ENCODE measurements around the gene HRG. TPM values are rescaled to one million over a fixed set of nuclear protein-coding genes. Genes with fewer than 3 reads are reported as not detected.

HRG gene
- total RNA-seq, 1 donor from 2014 or later: not detected

GRCh38 chr3:186719945-186720739 lies 54.3 kb downstream of the HRG start:
- FAIRE-seq: no peak
- DNase-seq (ENCODE audit: low spot score in 2 of 2): no peak

- DNase-seq (ENCODE audit: low spot score in 2 of 2) (no peak), FAIRE-seq (no peak)
Observed at GRCh38 chr3:186722457-186722856, 56.6 kb downstream of the HRG start.

GRCh38 chr3:186724911-186725310 lies 59.1 kb downstream of the HRG start:
- DNase-seq (ENCODE audit: low spot score in 2 of 2) (no peak), FAIRE-seq (no peak)

Small RNAs within 50 kb of the gene (small RNA-seq; reads per million reads assigned to genes)
- gene RF00017: not detected

Other genes with a start within 250 kb of the HRG start
- 1.6 TPM for gene CRYGS, start 121.6 kb upstream of the HRG start, total RNA-seq
- gene TBCCD1, start 98.7 kb upstream of the HRG start, total RNA-seq: 32.2 TPM
- gene DNAJB11, start 95.3 kb upstream of the HRG start, total RNA-seq: 31.4 TPM
- not detected for gene AHSG, start 53.0 kb upstream of the HRG start, total RNA-seq
- gene FETUB, start 25.6 kb upstream of the HRG start, total RNA-seq: not detected
- gene KNG1, start 51.3 kb downstream of the HRG start, total RNA-seq: not detected
- 1,507 TPM for gene EIF4A2, start 117.6 kb downstream of the HRG start, total RNA-seq
- 22.8 TPM for gene RFC4, start 140.5 kb downstream of the HRG start, total RNA-seq
- not detected for gene ADIPOQ, start 176.7 kb downstream of the HRG start, total RNA-seq